K562 (cell line): Measurements from ENCODE around the gene REEP2.
A peak's percentile ranks its signal among the peaks of the same experiment; 100 is the strongest.
"Not testable (repeated sequence)": the region's sequence is repeated elsewhere in the genome, so short reads cannot be mapped to it uniquely, and the experiment has no call there.

ENCODE experiments used
- KDM1A ChIP-seq, 2 experiments: fragments of 450-650 bp; IDR thresholded peaks; 2 replicates each; pipeline ENCODE4 v1.6.1; 2016; ENCODE audit warnings: mild to moderate bottlenecking in 2 of 2
- MTA1 ChIP-seq: fragments of 450-650 bp; IDR thresholded peaks from 2 replicates; pipeline ENCODE4 v1.6.1; 2017; ENCODE audit warnings: borderline replicate concordance
- PHF8 ChIP-seq: fragments of 200-600 bp; sonication (generic); IDR thresholded peaks from 2 replicates; pipeline ENCODE4 v1.6.1; 2012; ENCODE audit warnings: mixed run types, mild to moderate bottlenecking, inconsistent platforms, low read length, moderate library complexity, borderline replicate concordance
- POLR2A ChIP-seq: fragments of 450-650 bp; conservative IDR thresholded peaks from 2 replicates; pipeline ENCODE4 v1.6.1; 2016
- RAD21 ChIP-seq, 2 experiments: fragments of 250-450 bp in 1 of 2; fragments of 450-650 bp in 1 of 2; sonication (Bioruptor Pico) in 1 of 2; formaldehyde crosslinking in 1 of 2; IDR thresholded peaks in 1 of 2; conservative IDR thresholded peaks in 1 of 2; 2 replicates each; pipeline versions ENCODE4 v1.4.0 to v1.8.0; 2020 to 2022; ENCODE audit warnings: mild to moderate bottlenecking in 2 of 2, moderate library complexity in 1 of 2
- USF2 ChIP-seq: sonication (generic); formaldehyde crosslinking; IDR thresholded peaks from 2 replicates; pipeline ENCODE4 v1.5.0; 2020; ENCODE audit warnings: missing genetic modification reagents

- TF ChIP-seq RAD21 (CRISPR knock-in tag; conservative IDR thresholded peaks at IDR 0.05 in 1 of 2, IDR thresholded peaks at IDR 0.05 in 1 of 2): peak; percentile 63 to 84
- not testable (repeated sequence) for TF ChIP-seq POLR2A; MTA1; KDM1A (IDR thresholded peaks at IDR 0.05); USF2 (CRISPR knock-in tag); PHF8
Observed at GRCh38 chr5:138410996-138411640, 27.7 kb upstream of the REEP2 start.
